CD4-positive, alpha-beta T cell treated with Interleukin-6 at 100 ng/mL for 8 hours (primary cell): ENCODE measurements around the gene EIF2AK3.
"Not testable (repeated sequence)": the region's sequence is repeated elsewhere in the genome, so short reads cannot be mapped to it uniquely, and the experiment has no call there.

ENCODE experiments used
- DNase-seq: peaks from one replicate; pipeline ENCODE4 v3.0.0-alpha.2; 2020; ENCODE audit warnings: mixed read lengths, low spot score

Gene EIF2AK3

DNA sequence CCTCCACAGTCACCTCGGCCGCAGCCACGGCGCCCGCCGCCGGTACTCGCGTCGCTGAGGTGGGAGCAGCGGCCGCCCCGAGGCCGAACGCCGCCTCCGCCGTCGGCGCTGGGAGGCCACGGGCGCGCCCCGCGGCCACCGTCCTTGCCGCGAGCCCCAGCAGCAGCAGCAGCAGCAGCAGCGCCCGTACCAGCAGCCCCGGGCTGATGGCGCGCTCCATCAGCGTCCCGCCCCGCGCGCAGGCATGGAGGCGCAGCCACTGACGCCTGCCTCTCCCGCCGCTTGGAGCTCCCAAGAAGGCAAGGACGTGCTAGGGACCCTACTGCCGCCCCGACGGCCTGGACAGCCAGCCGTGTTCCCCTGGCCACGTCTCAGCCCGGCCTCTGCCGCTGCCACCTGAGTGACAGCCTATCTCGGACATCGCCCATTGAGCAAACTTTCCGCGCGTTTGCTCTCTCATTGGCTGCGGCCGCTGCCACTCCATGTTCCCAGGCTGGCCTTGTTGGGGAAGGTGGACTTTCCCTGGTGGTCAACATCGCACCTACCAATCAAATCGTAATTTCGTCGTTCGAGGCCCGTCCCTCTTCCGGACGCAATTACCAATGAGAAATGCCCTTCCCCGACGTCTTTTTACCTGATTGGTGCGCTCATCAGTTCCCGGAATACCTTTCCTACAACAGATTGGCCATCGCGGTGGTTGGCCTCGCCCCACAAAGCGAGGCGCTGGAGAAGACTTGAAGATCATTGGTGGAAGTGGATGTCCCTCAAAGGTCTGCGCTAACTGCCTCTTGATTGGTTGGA lies at the start of gene EIF2AK3:
Gene EIF2AK3, minus strand, starts transcription at position 410 of the 801 bp plus-strand sequence. Its CDS starts 190 bp downstream, at position 220.
- peak; percentile 99 for DNase-seq

DNA sequence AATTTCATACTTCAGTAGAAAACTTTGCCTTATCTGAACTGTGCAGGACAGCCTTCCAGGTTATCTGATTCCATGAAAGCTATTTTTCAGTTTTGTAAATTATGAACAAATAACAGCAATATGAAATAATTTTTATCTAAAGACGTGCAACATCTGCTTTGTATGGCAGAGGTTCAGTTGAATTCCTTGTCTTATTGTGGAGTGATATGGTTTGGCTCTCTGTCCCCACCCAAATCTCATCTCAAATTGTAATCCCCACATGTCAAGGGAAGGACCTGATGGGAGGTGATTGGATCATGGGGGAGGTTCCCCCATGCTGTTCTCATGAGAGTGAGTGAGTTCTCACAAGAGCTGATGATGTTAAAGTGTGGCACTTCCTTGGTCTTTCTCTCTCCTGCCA lies 46.1 kb upstream of the EIF2AK3 start:
- no peak for DNase-seq

DNA sequence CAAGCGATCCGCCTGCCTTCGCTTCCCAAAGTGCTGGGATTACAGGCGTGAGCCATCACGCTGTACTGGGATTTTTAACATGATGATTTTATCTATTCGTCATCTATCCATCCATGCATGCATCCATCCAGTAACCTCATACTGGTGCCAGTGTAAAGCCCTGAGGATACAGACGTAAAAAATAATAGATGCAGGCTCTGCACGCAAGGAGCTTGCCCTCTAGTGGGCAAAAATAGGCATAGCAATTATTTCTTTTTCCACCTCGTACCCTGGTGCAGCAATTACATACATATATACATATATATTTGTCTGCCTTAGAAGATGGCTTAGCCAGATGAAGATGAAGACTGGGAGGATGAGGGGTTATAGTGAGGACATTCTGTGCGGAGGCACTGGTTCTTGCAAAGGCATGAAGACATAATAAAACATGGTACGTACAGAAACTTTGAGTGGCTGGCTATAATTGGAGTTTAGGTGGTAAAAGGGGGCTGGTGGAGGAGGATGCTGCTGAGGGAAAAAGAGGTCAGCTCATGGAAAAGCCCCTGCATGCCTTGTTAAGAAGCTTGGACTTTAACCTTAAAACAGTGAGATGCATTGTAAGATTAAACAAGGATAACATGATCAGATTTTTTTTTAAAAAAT lies 44.6 kb upstream of the EIF2AK3 start:
- DNase-seq, result peak; percentile 31

DNA sequence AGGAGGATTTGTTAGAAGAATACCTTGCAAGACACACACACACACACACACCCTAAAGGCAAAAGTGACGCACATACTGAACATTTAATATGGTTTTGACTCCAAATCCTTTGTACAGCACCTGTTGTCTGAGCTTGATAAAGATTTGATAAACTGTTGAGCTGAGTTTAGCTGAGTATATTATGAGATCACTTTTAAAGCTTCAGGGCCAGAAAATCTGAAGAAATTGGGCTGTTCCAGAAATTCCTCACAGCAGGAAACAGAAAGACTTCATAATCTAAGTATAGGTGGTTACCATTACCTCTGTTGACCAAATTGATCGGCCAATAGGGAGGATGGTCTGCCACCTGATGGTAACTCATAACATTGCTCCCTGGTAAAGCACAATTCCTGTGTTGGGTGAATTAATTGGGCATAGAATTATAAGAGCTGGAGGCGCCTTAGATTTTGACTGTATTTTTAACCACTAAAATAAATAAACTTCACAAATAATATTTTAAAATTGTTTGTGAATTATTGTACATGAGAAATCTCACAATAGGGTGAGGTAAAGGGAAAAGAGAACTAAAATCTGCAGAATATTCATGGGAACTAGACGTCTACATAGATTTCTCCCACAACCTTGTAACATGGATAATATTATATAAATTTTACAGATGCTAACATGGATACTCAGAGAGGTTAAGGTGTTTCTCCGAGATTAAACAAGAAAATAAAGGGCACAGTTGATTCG lies 42.4 kb upstream of the EIF2AK3 start:
- DNase-seq, result peak; percentile 31

DNA sequence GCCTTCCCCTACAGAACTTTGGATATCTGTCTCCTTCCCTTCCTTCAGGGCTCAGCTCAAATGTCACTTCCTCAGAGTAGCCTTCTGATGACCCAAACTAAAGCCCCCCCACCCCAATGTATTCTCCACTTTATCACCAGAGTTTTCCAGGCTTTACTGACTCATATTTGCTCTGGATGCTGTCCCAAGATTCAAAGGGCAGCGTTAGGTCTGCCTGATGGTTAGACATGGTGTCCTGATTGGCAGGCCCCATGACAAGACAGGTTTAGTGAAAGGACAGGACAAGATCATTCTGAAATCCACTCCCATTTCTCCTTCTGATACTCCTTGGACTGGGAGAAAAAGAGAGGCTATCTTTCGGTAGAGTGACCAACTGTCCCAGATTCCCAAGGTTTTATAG lies 41.6 kb upstream of the EIF2AK3 start:
- no peak for DNase-seq

DNA sequence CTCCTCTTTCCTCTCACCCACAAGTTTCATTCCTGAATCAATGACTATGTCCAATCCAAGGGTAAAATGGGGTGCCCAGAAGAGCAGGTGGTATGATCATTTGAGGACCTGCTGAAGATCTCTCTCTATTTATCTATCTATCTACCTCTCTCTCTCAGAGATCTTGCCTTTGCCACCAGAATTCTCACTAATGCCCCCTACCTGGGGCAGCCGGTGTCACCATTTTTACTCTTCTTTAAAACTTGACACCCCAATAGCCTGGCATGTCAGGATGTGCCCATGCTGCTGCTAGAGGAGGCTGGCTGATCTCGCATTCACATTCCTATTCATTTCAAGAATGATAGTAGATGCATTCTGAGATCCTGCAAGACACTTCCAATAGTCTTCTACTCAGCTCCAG lies 40.0 kb upstream of the EIF2AK3 start:
- DNase-seq, result no peak

DNA sequence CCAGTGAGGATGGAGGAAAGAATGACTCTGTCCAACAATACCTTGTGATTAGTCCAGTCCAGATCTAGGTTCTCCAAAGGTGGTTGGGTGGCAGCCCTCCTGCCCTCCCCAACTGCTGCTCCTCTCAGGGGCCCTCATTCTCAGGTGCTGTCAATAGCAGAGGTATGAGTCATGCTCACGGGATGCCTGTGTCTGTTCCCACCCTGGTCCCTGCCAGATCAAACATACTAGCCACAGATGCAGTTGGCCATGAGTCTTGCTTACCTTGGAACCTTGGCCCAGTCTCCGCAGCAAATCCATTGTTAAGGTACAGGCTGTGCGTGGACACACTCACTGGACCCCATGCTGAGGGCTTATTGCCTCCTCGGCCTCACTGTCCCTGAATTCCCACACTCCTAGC lies 39.3 kb upstream of the EIF2AK3 start:
- DNase-seq, result no peak

DNA sequence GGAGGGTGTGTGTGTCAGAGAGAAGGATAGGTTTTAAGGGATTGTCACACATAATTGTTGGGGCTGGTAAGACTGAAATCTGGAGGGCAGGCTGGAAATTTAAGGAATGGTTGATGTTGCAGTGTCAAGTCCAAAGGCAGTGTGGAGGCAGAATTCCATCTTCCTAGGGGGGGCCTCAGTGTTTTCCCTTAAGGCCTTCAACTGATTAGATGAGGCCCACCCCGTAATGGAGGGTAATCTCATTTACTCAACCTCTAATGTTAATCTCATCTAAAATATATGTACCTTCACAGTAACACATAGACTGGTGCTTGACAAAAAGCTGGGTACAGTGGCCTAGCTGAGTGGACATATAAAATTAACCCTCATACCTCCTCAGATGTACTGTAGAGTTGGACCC lies 33.4 kb upstream of the EIF2AK3 start:
- no peak for DNase-seq

DNA sequence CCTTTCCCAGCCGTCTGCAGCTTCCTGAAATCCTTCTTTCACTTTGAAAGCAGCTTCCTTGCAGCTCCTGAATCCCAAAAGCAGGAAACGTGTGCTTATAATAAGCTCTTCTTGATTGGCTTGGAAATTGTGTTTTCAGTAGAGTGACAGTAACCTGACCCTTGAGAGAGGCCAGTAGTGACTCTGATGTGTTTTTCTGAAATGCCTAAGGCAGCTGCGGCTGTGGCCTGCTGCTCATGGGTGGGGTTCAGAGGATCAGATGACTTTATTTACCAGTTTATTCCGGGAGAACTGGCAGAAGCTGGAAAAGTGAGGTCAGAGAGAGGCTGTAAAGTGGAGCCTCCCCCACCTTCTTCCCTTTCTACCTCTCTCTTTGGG lies 32.3 kb upstream of the EIF2AK3 start:
- DNase-seq, result no peak

DNA sequence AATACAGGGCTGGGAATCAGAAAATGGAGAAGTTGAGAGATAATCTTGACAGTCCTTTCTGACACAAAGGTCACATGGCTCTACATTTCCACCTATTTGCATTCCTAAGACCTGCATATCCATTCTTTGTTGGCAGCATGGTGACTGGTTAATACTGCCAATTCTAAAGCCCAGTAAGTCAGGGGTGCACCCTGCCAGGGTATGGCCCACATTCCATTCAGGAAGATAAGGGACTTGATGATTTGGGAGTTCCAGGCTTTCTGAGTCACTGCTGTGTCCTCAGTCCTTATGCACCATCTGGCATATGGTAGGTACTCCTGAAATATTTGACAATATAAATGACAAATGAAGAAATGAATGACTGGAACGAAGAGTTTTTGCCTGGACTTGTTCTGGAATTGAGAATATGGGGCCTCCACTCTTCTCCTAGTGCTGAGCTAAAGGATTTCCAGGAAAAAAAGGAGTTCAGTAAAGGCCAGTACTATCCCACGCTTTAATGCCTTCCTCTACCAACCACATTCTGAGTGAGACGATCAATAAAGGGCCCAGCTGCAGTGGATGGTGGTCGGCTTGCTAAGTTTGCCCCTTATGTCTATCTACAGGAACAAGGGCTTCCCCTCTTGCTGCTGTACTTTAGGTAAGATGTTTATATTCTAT lies 31.7 kb upstream of the EIF2AK3 start:
- DNase-seq, result no peak

DNA sequence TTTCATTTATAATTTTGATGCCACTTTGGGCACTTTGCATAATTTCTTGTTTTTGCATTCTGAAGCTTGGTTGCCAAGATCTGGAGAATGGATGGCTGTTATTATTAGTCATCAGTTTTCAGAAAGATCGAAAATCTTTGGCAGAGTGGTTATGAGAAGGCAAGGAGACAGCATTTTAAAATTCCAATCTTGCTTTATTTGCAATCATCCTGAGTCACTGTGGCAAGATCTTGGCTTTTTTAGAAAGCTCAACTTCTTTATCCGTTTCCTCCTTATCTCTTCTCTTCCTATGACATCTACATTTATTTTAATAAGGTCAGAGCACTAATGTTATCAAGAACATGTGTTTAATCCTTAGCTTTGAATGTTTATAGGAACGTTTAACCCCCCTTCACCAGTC lies 31.1 kb upstream of the EIF2AK3 start:
- no peak for DNase-seq

DNA sequence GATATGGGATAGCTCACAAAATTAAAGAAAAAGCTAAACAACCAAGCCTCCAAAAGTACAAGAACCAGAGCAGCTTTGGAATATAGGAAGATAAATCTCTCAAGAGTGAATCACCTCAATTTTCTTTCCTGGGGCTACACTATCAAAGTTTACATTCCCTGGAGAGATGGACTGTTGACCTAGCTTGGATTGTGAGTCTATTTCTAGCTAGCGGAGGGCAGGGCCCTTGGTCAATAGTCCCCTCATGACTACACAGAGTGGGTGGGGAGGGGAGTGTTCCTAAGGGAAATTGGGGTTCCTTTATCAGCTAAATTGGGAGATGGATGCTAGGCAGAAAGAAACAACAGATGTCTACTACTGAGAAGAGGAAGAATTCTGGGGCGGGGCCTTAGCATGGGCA lies 29.9 kb upstream of the EIF2AK3 start:
- DNase-seq, result no peak

DNA sequence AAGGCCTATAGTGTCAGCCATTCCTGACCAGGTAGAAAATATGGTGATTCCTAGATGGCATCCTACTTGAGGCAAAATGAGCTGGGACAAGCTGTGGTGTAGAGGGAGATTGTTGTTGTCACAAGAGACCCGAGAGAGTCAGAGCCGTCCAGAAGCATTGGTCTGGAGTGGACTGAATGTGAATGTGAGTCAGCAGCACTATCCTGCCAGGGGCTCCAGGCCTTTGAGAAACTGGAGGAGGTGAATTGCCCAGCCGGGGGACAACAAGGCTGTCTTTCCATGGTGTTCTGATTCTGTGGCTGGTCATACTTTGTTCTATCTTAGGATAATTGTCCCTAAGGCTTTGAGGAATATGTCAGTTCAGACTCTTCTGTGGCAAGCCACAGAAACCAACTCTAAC lies 29.4 kb upstream of the EIF2AK3 start:
- no peak for DNase-seq

DNA sequence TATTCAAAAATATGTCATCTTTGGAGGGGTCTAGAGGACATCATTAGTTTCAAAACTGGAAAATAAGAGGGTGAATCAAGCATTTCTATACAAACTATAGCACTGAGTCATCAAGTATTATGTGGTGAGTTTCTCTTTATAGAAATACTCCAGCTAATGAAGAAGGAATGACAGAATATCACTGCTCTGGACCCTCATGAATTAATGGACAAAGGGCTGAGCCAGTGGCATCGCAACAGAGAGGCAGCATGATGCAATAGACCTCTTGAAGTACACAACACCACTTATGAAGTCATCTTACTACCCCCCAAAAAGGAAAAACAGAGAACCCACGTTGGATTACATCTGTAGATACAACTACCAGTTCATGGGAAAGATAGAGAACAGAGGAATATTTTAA lies 27.4 kb upstream of the EIF2AK3 start:
- no peak for DNase-seq

DNA sequence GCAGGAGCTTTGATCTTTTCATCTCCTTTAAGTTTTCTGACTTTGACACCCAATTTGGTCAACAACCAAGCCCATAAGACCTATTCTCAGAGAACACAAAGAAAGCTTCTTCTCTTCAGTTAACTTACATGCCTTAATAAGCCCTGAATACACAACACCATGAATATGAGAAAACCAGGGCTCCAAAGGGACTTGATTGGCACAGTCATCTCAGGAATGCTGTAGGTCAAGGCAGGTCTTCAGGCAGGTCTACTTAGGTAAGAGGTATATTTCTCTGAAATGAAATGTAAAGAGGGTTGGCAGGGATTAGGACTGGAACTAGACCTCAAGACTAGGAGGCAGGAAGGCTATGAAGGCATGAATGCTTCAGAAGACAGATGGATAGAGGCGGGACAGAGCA lies 24.4 kb upstream of the EIF2AK3 start:
- no peak for DNase-seq

DNA sequence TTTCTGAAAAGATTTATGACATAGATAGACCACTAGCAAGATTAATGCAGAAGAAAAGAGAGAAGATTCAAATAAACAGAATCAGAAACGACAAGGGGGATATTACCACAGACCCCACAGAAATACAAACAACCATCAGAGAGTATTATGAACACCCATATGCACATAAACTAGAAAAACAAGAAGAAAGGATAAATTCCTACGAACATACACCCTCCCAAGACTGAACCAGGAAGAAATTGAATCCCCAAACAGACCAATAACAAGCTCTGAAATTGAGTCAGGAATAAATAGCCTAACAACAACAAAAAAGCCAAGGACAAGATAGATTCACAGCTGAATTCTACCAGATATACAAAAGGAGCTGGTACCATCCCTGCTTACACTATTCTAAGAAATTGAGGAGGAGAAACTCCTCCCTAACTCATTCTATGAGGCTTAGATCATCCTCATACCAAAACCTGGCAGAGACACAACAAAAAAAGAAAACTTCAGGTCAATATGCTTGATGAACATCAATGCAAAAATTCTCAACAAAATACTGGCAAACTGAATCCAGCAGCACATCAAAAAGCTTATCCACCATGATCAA lies 18.1 kb upstream of the EIF2AK3 start:
- not testable (repeated sequence) for DNase-seq

DNA sequence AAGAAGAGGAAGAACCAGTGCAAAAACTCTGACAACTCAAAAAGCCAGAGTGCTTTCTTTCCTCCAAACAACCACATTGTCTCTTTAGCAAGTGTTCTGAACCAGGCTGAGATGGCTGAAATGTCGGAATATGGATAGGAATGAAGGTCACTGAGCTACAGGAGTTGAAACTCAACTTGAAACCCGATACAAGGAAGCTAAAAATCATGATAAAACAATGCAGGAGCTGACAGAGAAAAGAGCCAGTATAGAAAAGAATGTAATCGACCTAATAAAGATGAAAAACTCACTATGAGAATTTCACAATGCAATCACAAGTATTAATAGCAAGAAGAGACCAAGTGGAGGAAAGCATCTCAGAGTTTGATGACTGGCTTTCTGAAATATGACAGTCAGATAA lies 15.0 kb upstream of the EIF2AK3 start:
- no peak for DNase-seq

DNA sequence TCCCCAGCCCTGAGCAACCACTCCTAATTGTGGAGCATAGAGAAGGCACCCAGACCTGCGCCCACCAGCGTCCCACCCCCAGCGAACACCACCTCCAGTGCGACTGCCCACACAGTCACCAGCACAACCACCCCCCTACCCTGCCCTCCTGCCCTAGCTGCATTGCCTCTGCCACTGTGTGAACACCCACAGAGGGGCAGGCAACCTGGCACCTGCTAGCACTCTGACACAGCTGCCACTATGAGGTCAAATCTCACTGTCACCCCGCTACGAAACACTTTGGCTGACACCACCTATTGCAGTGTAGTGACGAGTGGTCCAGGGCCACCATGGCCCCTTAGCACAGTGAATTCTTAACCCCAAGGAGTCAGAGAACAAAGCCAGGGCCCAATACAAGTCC lies 14.1 kb upstream of the EIF2AK3 start:
- DNase-seq, result no peak

DNA sequence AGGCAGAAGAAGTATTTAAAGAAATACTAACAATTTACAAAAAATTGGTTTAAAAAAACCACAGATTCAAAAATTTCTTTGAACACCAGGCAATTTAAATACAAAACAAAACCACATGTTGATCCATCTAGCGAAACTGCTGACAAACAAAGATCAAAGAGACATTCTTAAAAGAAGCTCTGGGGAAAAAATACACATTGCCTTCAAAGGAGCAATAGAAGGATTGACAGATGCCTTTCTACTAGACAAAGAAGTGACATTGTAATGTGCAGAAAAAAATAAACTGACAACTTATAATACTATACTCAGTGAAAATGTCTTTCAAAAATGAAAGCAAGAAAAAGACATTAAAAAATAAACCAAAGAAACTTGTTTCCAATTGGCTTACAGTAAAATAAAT lies 12.6 kb upstream of the EIF2AK3 start:
- no peak for DNase-seq

DNA sequence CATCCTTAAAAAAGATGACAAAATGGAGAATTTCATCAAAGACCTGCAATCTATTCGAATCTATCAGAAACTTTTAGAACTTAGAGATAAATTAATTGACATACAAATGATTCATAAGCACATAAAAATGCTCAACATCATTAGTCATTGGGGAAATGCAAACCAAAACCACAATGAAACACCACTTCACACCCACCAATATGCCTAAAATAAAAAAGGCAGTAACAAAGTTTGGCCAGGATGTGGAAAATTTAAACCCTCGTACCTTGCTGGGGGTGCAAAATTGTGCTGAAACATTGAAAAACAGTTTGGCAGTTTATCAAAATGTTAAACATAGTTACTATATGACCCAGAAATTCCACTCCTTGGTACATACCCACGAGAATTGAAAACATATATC lies 11.5 kb upstream of the EIF2AK3 start:
- DNase-seq, result peak; percentile 20

DNA sequence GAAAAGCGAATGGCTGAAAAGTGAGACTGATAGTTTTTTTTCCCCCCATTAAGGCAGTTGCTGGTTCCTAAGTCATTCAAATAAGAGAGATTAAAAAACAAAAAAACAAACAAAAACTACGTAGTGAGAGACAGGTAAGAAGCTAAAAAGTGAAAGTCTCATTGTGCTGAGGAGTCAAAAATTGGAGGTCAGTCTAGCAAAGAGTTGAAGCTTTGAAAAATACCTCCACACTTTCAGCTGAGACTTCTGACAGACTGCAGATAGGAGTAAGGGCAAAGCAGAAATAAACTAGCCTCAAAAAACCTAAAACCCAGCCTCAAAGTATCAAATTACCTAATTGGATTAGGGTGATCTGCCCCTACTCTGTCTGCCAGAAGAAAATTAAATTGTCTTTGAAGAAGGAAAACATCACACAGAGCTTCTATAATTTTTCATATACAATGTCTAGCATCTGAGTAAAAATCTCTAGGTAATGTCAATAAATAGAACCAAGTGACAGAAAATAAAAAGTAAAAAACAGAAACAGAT lies 10.9 kb upstream of the EIF2AK3 start:
- no peak for DNase-seq

DNA sequence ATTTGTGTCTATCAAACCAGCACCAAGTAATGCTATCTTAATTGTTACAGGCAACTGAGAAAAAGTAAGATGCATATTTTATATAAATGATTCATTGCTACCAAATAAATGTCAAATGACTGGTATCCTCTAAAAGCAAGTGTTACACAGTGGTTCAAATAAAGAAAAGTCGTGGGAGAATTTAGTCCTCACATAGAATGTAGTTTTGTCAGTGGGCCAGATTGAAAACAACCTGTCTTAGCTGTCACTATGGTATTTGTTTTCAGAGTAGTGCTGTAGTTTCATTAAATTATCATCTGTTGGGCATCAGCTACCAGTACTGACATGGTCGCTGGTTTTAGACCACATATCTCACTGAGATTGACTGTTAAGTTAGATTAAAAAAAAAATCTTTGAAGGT lies 10.2 kb upstream of the EIF2AK3 start:
- DNase-seq, result no peak
